Neuronal stem cell (in vitro differentiated cells): ENCODE measurements around the gene CAPZB.

ENCODE experiments used
- DNase-seq: peaks from one replicate; pipeline ENCODE4 v3.0.0-alpha.2; 2013; ENCODE audit warnings: low spot score
- H2AFZ ChIP-seq: one replicate; pipeline ENCODE4 v1.6.1; 2013; ENCODE audit warnings: mild to moderate bottlenecking, low read length, inconsistent platforms
- H2AK5ac ChIP-seq: 2 replicates; pipeline ENCODE4 v1.6.1; 2013; ENCODE audit warnings: low read depth, mild to moderate bottlenecking, inconsistent platforms, low read length, moderate library complexity, mixed read lengths
- H2BK120ac ChIP-seq: 2 replicates; pipeline ENCODE4 v1.6.1; 2013; ENCODE audit warnings: low read depth, mild to moderate bottlenecking, inconsistent platforms, low read length, moderate library complexity, mixed read lengths
- H2BK12ac ChIP-seq: one replicate; pipeline ENCODE4 v1.6.1; 2013; ENCODE audit warnings: low read length, inconsistent platforms
- H2BK15ac ChIP-seq: 2 replicates; pipeline ENCODE4 v1.6.1; 2013; ENCODE audit warnings: mild to moderate bottlenecking, low read length, inconsistent platforms, mixed read lengths
- H2BK5ac ChIP-seq: one replicate; pipeline ENCODE4 v1.6.1; 2013; ENCODE audit warnings: inconsistent platforms, mild to moderate bottlenecking, low read length, moderate library complexity
- H3K14ac ChIP-seq: one replicate; pipeline ENCODE4 v1.6.1; 2013; ENCODE audit warnings: low read length, inconsistent platforms
- H3K18ac ChIP-seq: 2 replicates; pipeline ENCODE4 v1.6.1; 2013; ENCODE audit warnings: low read length, inconsistent platforms
- H3K23ac ChIP-seq: 2 replicates; pipeline ENCODE4 v1.6.1; 2013; ENCODE audit warnings: low read depth, mild to moderate bottlenecking, mixed read lengths, low read length, inconsistent platforms; ENCODE audit not compliant: poor library complexity
- H3K27ac ChIP-seq: replicated peaks from 3 replicates; pipeline ENCODE4 v1.5.1; 2013; ENCODE audit warnings: low read length, inconsistent platforms
- H3K27me3 ChIP-seq, 3 experiments: 2 replicates each; pipeline ENCODE4 v1.6.1; 2013; ENCODE audit warnings: low read length in 3 of 3, mild to moderate bottlenecking in 2 of 3, inconsistent platforms in 1 of 3, low read depth in 1 of 3, mixed read lengths in 1 of 3, moderate library complexity in 1 of 3; ENCODE audit not compliant: control insufficient read depth in 3 of 3, insufficient read depth in 3 of 3
- H3K36me3 ChIP-seq, 2 donors: replicated peaks in 1 of 2; 2 replicates each; pipeline ENCODE4 v1.6.1; 2013; ENCODE audit warnings: low read length in 2 of 2; ENCODE audit not compliant: control insufficient read depth in 2 of 2, insufficient read depth in 2 of 2
- H3K4ac ChIP-seq: 2 replicates; pipeline ENCODE4 v1.6.1; 2013; ENCODE audit warnings: inconsistent platforms, mild to moderate bottlenecking, low read length, moderate library complexity
- H3K4me1 ChIP-seq, 2 donors: 1 replicate in 1 of 2; 2 replicates in 1 of 2; pipeline ENCODE4 v1.6.1; 2013; ENCODE audit warnings: low read length in 2 of 2, low read depth in 1 of 2; ENCODE audit not compliant: control insufficient read depth in 2 of 2, insufficient read depth in 1 of 2
- H3K4me2 ChIP-seq: one replicate; pipeline ENCODE4 v1.6.1; 2013; ENCODE audit warnings: mild to moderate bottlenecking, low read length, inconsistent platforms; ENCODE audit not compliant: insufficient read depth, poor library complexity, severe bottlenecking
- H3K4me3 ChIP-seq, 2 donors: 2 replicates each; pipeline ENCODE4 v1.5.1; 2013; ENCODE audit warnings: low read length in 2 of 2, mild to moderate bottlenecking in 2 of 2, inconsistent platforms in 1 of 2, moderate library complexity in 1 of 2
- H3K79me1 ChIP-seq: one replicate; pipeline ENCODE4 v1.6.1; 2013; ENCODE audit warnings: low read depth, mild to moderate bottlenecking, inconsistent platforms, low read length, moderate library complexity
- H3K9ac ChIP-seq: one replicate; pipeline ENCODE4 v1.6.1; 2013; ENCODE audit warnings: mild to moderate bottlenecking, low read depth, low read length, inconsistent platforms; ENCODE audit not compliant: poor library complexity
- H3K9me3 ChIP-seq, 2 donors: replicated peaks in 1 of 2; 2 replicates each; pipeline versions ENCODE3 to v1.6.1; 2013; ENCODE audit warnings: low read length in 2 of 2, mild to moderate bottlenecking in 2 of 2, inconsistent platforms in 1 of 2, low read depth in 1 of 2, mixed read lengths in 1 of 2, moderate library complexity in 1 of 2; ENCODE audit not compliant: control insufficient read depth in 2 of 2, insufficient read depth in 1 of 2
- H4K8ac ChIP-seq: one replicate; pipeline ENCODE4 v1.6.1; 2013; ENCODE audit warnings: low read depth, mild to moderate bottlenecking, inconsistent platforms, low read length, moderate library complexity
- H4K91ac ChIP-seq: one replicate; pipeline ENCODE4 v1.6.1; 2013; ENCODE audit warnings: low read length, low read depth, mild to moderate bottlenecking, inconsistent platforms; ENCODE audit not compliant: poor library complexity
- WGBS, 2 donors: extraction: QIAGEN DNeasy Blood & Tissue Kit; methylation state at CpG; one replicate each; pipeline ENCODE4 v1.1.7; 2013; ENCODE audit warnings: missing lambda C conversion rate in 2 of 2, mixed read lengths in 1 of 2; ENCODE audit not compliant: insufficient read length in 2 of 2, insufficient replicate concordance in 1 of 2; ENCODE audit errors: extremely low coverage in 2 of 2; 5-methylcytosine and 5-hydroxymethylcytosine counted together

The CAPZB gene

DNA sequence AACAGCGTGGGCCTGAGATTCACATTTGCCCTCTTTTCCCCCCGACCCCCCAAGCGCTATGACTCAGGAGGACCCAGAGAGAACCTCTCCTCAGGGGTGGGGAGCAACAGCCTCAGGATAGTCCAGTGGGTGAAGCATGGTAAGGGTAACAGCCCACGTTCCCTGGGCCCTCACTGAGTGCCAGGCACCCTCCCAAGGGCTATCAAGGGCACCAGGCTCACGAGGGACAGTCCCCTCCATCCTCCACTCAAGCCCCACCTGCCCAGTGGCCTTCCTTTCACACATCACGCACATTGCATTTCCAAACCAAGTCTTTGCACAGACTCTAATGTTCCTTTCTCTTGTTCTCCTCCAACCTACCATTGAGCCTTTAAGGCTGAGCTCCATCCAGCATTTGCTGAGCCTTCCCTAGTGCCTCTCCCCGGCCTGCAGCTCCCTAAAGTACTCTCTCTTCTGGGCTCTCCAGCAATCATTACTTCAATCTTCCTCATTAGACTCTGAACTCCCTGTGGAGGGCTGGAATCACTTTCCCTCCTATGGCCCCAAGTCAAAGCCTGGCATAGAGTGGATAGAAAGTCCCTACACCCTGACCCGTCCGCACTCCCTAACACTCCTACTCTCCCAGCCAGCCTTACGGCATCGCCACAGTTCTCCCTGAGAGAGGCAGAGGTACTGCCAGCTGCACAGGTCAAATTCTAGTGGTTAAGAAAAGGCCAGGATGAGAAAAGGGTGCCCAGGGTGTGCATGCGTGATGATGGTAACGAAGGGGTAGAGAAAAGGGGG is 174.4 kb downstream of the CAPZB start:
- peak overlapping the region; percentile 99 for H2AFZ ChIP-seq

DNA sequence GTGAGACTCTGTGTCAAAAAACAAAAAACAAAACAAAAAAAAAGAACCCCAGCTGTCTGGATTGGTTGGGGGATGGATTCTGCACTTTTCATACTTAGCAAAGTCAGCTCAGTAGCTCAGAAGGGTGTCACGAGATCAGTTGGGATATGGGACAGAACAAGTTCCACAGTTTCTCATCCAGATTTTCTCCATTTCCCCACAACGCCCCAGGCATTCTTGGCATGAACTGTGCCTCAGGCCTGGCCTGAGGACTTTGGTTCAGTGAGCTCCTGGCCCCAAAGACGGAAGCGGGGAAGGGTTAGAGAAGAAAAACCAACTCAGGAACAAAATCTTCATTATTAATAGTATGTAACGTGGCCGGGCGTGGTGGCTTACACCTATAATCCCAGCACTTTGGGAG is 175.3 kb downstream of the CAPZB start:
- H2BK12ac ChIP-seq = no peak overlapping the region
- H3K27me3 ChIP-seq = peaks cover 0 to 2% (median 0%) of the 10 kb centered on the region in 3 experiments
- no peak overlapping the region for H3K18ac ChIP-seq
- no peak overlapping the region for H3K4me2 ChIP-seq
- no peak overlapping the region for H3K4me3 ChIP-seq
- H3K23ac ChIP-seq = no peak overlapping the region
- H3K9ac ChIP-seq = no peak overlapping the region
- H3K79me1 ChIP-seq = peaks cover 13% of the 10 kb centered on the region
- no peak overlapping the region for H2BK5ac ChIP-seq
- WGBS, 2 donors = no CpG with 5 or more reads among the region's 7 CpGs
- H2AFZ ChIP-seq = no peak overlapping the region
- no peak overlapping the region for H4K8ac ChIP-seq
- H3K36me3 ChIP-seq = peaks cover 29 to 60% of the 10 kb centered on the region in 2 donors
- no peak overlapping the region for H3K27ac ChIP-seq
- H2BK15ac ChIP-seq = no peak overlapping the region
- no peak overlapping the region for H2AK5ac ChIP-seq
- no peak overlapping the region for H3K14ac ChIP-seq
- no peaks in the 10 kb centered on the region for H3K9me3 ChIP-seq
- H2BK120ac ChIP-seq = no peak overlapping the region
- H4K91ac ChIP-seq = no peak overlapping the region
- no peak for DNase-seq
- no peak overlapping the region for H3K4ac ChIP-seq
- H3K4me1 ChIP-seq = peaks cover 6 to 12% of the 10 kb centered on the region in 2 donors

More for the DNA sequence above, 174.4 kb downstream of the CAPZB start:
- Histone ChIP-seq H4K91ac (no peak overlapping the region), H3K4me3 (peak overlapping the region; percentile 91 to 98), H4K8ac (no peak overlapping the region), H3K79me1 (peaks cover 13% of the 10 kb centered on the region), H3K27me3 (peaks cover 0 to 2% (median 0%) of the 10 kb centered on the region in 3 experiments), H3K36me3 (peaks cover 22 to 56% of the 10 kb centered on the region in 2 donors), H3K4me1 (peaks cover 6 to 12% of the 10 kb centered on the region in 2 donors), H3K4me2 (peak overlapping the region; percentile 95), H3K27ac (no peak overlapping the region), H3K14ac (peak overlapping the region; percentile 94), H2BK12ac (no peak overlapping the region), H2BK5ac (peak overlapping the region; percentile 63), H3K4ac (no peak overlapping the region), H3K18ac (peak overlapping the region; percentile 96), H2BK15ac (no peak overlapping the region), H3K9me3 (no peaks in the 10 kb centered on the region), H3K9ac (peak overlapping the region; percentile 100), H2BK120ac (no peak overlapping the region), H2AK5ac (peak overlapping the region; percentile 94), H3K23ac (peak overlapping the region; percentile 34)
- no CpG with 5 or more reads among the region's 13 CpGs for WGBS, 2 donors
- peak; percentile 6 for DNase-seq

DNA sequence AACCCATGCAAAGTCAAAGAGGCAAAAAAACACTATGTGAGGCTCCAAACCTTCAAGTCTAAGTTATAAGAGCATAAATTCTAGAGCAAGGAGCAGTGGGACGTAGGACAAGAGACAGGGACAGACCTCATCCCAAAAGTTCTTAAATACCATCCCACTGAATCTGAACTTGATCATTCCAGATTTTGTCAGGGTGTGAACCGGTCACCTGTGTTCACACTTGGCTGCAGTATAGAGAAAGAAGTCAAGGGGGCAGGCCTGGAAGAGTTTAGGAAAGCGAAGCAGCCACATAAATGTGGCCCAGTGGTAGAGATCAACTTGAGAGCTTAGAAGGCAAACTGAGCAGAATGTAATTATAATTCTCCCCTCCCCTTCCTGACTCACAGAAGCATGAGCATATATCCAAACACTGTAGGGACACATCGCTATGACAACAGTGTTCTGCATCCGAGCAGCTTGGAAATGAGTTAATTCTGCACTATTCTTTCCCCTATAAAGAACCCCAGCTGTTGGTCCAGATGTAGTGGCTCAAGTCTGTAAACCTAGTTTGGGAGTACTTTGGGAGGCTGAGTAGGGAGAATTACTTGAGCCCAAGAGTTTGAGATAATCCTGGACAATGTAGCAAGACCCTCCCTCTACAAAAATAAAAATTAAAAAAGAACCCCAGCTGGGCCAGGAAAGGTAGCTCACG is 176.1 kb downstream of the CAPZB start:
- peaks cover 0 to 2% (median 0%) of the 10 kb centered on the region in 3 experiments for H3K27me3 ChIP-seq
- H4K91ac ChIP-seq = no peak overlapping the region
- no peak overlapping the region for H2AK5ac ChIP-seq
- DNase-seq = no peak
- peaks cover 6 to 12% of the 10 kb centered on the region in 2 donors for H3K4me1 ChIP-seq
- WGBS, 2 donors = no CpG with 5 or more reads among the region's 6 CpGs
- H3K9me3 ChIP-seq = no peaks in the 10 kb centered on the region
- H3K9ac ChIP-seq = no peak overlapping the region
- H3K27ac ChIP-seq = no peak overlapping the region
- H3K4me2 ChIP-seq = no peak overlapping the region
- peaks cover 13% of the 10 kb centered on the region for H3K79me1 ChIP-seq
- no peak overlapping the region for H3K23ac ChIP-seq
- no peak overlapping the region for H2BK5ac ChIP-seq
- H3K18ac ChIP-seq = no peak overlapping the region
- peaks cover 30 to 64% of the 10 kb centered on the region in 2 donors for H3K36me3 ChIP-seq
- no peak overlapping the region for H4K8ac ChIP-seq
- no peak overlapping the region for H2AFZ ChIP-seq
- no peak overlapping the region for H2BK15ac ChIP-seq
- H2BK120ac ChIP-seq = no peak overlapping the region
- no peak overlapping the region for H2BK12ac ChIP-seq
- no peak overlapping the region for H3K4ac ChIP-seq
- H3K4me3 ChIP-seq = no peak overlapping the region
- no peak overlapping the region for H3K14ac ChIP-seq

DNA sequence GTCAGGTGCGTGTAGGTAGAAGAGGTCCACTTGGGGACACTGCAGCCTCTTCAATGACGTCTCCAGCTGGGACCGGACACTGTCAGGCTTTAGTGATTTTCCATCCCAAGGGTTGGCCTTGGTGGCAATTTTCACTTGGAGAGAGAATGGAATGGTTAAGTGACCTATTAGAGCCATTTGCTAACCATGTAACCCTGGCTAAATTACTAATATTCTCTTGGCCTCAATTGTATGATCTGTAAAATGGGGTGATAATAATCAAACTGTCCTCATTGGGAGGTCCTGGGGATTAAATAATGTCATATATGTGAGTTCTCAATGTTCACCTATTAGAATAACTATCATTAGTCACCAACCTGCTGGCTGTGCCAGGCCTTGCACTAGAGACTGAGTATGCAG is 176.8 kb downstream of the CAPZB start:
- peaks cover 13% of the 10 kb centered on the region for H3K79me1 ChIP-seq
- H3K18ac ChIP-seq = no peak overlapping the region
- DNase-seq = no peak
- H4K91ac ChIP-seq = no peak overlapping the region
- H3K9ac ChIP-seq = no peak overlapping the region
- H3K27me3 ChIP-seq = peaks cover 0 to 2% (median 0%) of the 10 kb centered on the region in 3 experiments
- H2AFZ ChIP-seq = no peak overlapping the region
- no peak overlapping the region for H2BK12ac ChIP-seq
- H3K4me2 ChIP-seq = no peak overlapping the region
- WGBS, 2 donors = no CpG with 5 or more reads among the region's 3 CpGs
- H3K14ac ChIP-seq = no peak overlapping the region
- no peak overlapping the region for H3K4me3 ChIP-seq
- no peak overlapping the region for H3K23ac ChIP-seq
- H3K9me3 ChIP-seq = no peaks in the 10 kb centered on the region
- no peak overlapping the region for H3K27ac ChIP-seq
- no peak overlapping the region for H2BK5ac ChIP-seq
- H2BK15ac ChIP-seq = no peak overlapping the region
- no peak overlapping the region for H4K8ac ChIP-seq
- no peak overlapping the region for H3K4ac ChIP-seq
- peaks cover 6 to 12% of the 10 kb centered on the region in 2 donors for H3K4me1 ChIP-seq
- H3K36me3 ChIP-seq = peaks cover 36 to 64% of the 10 kb centered on the region in 2 donors
- H2BK120ac ChIP-seq = no peak overlapping the region
- no peak overlapping the region for H2AK5ac ChIP-seq
